Measurements from ENCODE around the gene RAX2.

DNA sequence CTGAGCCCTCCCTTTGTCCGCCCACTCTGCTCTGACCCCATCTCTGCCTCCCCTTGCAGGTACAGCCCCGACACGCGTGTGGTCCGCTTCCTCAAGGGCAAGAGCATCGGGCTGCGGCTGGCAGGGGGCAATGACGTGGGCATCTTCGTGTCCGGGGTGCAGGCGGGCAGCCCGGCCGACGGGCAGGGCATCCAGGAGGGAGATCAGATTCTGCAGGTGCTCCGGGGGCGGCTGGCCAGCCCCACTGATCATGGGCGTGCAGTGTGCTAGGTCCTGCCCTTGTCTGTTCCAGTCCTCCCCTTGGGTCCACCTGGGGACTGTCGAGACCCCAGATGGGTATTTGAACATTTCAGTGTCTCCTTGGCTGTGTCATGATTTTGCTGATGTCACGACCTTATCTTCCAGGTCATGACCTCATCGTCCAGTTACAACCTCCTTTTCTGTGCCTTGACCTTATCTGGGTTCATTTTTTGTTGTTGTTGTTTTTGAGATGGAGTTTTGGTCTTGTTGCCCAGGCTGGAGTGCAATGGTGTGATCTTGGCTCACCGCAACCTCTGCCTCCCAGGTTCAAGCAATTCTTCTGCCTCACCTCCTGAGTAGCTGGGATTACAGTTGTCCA lies 35.8 kb downstream of the RAX2 start:
- no peak for TF ChIP-seq EZH2 (IDR thresholded peaks at IDR 0.05; ENCODE audit: borderline replicate concordance)
- TF ChIP-seq, protein P1, sequence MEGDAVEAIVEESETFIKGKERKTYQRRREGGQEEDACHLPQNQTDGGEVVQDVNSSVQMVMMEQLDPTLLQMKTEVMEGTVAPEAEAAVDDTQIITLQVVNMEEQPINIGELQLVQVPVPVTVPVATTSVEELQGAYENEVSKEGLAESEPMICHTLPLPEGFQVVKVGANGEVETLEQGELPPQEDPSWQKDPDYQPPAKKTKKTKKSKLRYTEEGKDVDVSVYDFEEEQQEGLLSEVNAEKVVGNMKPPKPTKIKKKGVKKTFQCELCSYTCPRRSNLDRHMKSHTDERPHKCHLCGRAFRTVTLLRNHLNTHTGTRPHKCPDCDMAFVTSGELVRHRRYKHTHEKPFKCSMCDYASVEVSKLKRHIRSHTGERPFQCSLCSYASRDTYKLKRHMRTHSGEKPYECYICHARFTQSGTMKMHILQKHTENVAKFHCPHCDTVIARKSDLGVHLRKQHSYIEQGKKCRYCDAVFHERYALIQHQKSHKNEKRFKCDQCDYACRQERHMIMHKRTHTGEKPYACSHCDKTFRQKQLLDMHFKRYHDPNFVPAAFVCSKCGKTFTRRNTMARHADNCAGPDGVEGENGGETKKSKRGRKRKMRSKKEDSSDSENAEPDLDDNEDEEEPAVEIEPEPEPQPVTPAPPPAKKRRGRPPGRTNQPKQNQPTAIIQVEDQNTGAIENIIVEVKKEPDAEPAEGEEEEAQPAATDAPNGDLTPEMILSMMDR (IDR thresholded peaks at IDR 0.05; ENCODE audit: poor library complexity), result no peak

Data from hepatocyte (in vitro differentiated cells).